Hippocampal formation (tissue), 2 donors: ENCODE data around the gene AP4E1.
"Not testable (repeated sequence)": the region's sequence is repeated elsewhere in the genome, so short reads cannot be mapped to it uniquely, and the experiment has no call there.

Experiments used
- DNase-seq, 2 donors: peaks; one replicate each; lab custom pipeline; 2025; lab: John Stamatoyannopoulos, UW

The AP4E1 gene

GRCh38 chr15:51024735-51025453 lies 116.4 kb downstream of the AP4E1 start:
- DNase-seq, result peak in 1 of 2 donors; percentile 6

- DNase-seq, result no peak
Measured at GRCh38 chr15:51025454-51025846, 117.0 kb downstream of the AP4E1 start.

GRCh38 chr15:51030649-51031316 lies 122.3 kb downstream of the AP4E1 start:
- no peak for DNase-seq

- DNase-seq, result not testable (repeated sequence)
Measured at GRCh38 chr15:51037474-51037873, 129.0 kb downstream of the AP4E1 start.

- no peak for DNase-seq
Measured at GRCh38 chr15:51038162-51038973, 129.9 kb downstream of the AP4E1 start.

GRCh38 chr15:51038974-51039319 lies 130.5 kb downstream of the AP4E1 start:
- DNase-seq, result no peak

GRCh38 chr15:51044037-51044727 lies 135.7 kb downstream of the AP4E1 start:
- no peak for DNase-seq

- DNase-seq, result no peak
Measured at GRCh38 chr15:51046016-51046415, 137.5 kb downstream of the AP4E1 start.

- no peak for DNase-seq
Measured at GRCh38 chr15:51046799-51047449, 138.4 kb downstream of the AP4E1 start.

GRCh38 chr15:51048308-51048707 lies 139.8 kb downstream of the AP4E1 start:
- no peak for DNase-seq

GRCh38 chr15:51049081-51049480 lies 140.6 kb downstream of the AP4E1 start:
- no peak for DNase-seq

GRCh38 chr15:51051776-51052175 lies 143.3 kb downstream of the AP4E1 start:
- DNase-seq, result peak in 1 of 2 donors; percentile 32

GRCh38 chr15:51053571-51053970 lies 145.1 kb downstream of the AP4E1 start:
- no peak for DNase-seq

- DNase-seq, result no peak
Measured at GRCh38 chr15:51054535-51054934, 146.1 kb downstream of the AP4E1 start.
